ENCODE measurements around the gene NT5M. TPM values are rescaled to one million over a fixed set of nuclear protein-coding genes. Genes with fewer than 3 reads are reported as not detected.

The NT5M gene
- total and polyA plus RNA-seq, 9 of the 15 experiments (the other 6 are each of a cell fraction or from before 2014, with no cell fraction given): 0.24 to 10.1 (median 3.4) TPM

- DNase-seq (ENCODE audit: extremely low read depth in 1 of 4, low spot score in 3 of 4): no peak
- POLR2A ChIA-PET: no interaction called here
- no peaks in the 10 kb centered on the region for H3K9me1 ChIP-seq (ENCODE audit: control insufficient read depth, insufficient read depth, low read length)
- no peaks in the 10 kb centered on the region for H4K20me1 ChIP-seq (replicated peaks; ENCODE audit: control insufficient read depth, insufficient read depth, low read length)
- no peaks in the 10 kb centered on the region for H3K36me3 ChIP-seq (ENCODE audit: control insufficient read depth, insufficient read depth, low read length)
- H3K4me1 ChIP-seq (replicated peaks in 1 of 2; ENCODE audit: control insufficient read depth in 2 of 2, insufficient read depth in 2 of 2, low read length in 2 of 2): peaks cover 0 to 17% of the 10 kb centered on the region in 2 experiments; a peak in 2 of 5 replicates
- no peak for FAIRE-seq
- no peak overlapping the region for H3K9ac ChIP-seq (ENCODE audit: insufficient read depth in 1 of 2, low read depth in 2 of 2, low read length in 2 of 2)
- H3K9me3 ChIP-seq (replicated peaks; ENCODE audit: control insufficient read depth, insufficient read depth, low read depth, low read length): 0 out of 2 replicates have a peak, but pooled peaks cover 2% of the 10 kb centered on the region
- intact Hi-C loops (cut with micrococcal nuclease) (loop anchor here (5.0 kb wide), 3 partner anchors 43 to 138 kb away; partner anchors contain the start of gene RASD1), in situ Hi-C loops (cut with MboI) (loop anchor here (5.0 kb wide), 3 partner anchors 143 to 283 kb away; no protein-coding TSS in a partner anchor)
- BruUV-seq (replicated peaks): no TSS peak
- no peak overlapping the region for H2AFZ ChIP-seq (ENCODE audit: low read depth, low read length)
- H3K79me2 ChIP-seq (ENCODE audit: control insufficient read depth, insufficient read depth, low read length): no peaks in the 10 kb centered on the region
- TF ChIP-seq SMARCA4 (IDR thresholded peaks at IDR 0.05) (no peak), AFF4 (CRISPR knock-in tag; IDR thresholded peaks at IDR 0.05) (no peak), YY1 (IDR thresholded peaks at IDR 0.05; ENCODE audit: borderline replicate concordance in 1 of 3, control insufficient read depth in 1 of 3, extremely low read depth in 1 of 3, insufficient read depth in 3 of 3, insufficient read length in 1 of 3, insufficient replicate concordance in 2 of 3, low read depth in 1 of 3, low read length in 2 of 3) (no peak), RB1 (IDR thresholded peaks at IDR 0.05; ENCODE audit: low read depth) (no peak), RNF219 (CRISPR knock-in tag; IDR thresholded peaks at IDR 0.05) (no peak), SMARCC2 (IDR thresholded peaks at IDR 0.05; ENCODE audit: low read depth) (no peak), LCOR (CRISPR knock-in tag; IDR thresholded peaks at IDR 0.05) (no peak), SMAD1 (IDR thresholded peaks at IDR 0.05; ENCODE audit: low read depth, low read length, partially characterized antibody) (no peak), DMBX1 (CRISPR knock-in tag; IDR thresholded peaks at IDR 0.05; ENCODE audit: borderline replicate concordance) (no peak), CREB1 (IDR thresholded peaks at IDR 0.05) (no peak), CREB1 (CRISPR knock-in tag; IDR thresholded peaks at IDR 0.05) (no peak), CEBPG (CRISPR knock-in tag; IDR thresholded peaks at IDR 0.05) (no peak), CEBPG (tag; conservative IDR thresholded peaks at IDR 0.05 in 1 of 2, IDR thresholded peaks at IDR 0.05 in 1 of 2) (no peak), ZNF584 (CRISPR knock-in tag; IDR thresholded peaks at IDR 0.05; ENCODE audit: low read depth) (no peak), EGR1 (conservative IDR thresholded peaks at IDR 0.05) (no peak), U2AF1 (optimal IDR thresholded peaks at IDR 0.05; ENCODE audit: low read depth, low read length) (no peak)
- H3K27me3 ChIP-seq (ENCODE audit: control insufficient read depth in 2 of 2, insufficient read depth in 2 of 2, low read length in 2 of 2): peaks cover 3 to 11% of the 10 kb centered on the region in 2 experiments; a peak in 2 of 5 replicates
- WGBS (ENCODE audit: insufficient coverage, low coverage, missing lambda C conversion rate): 0% methylated on average over 2 of the region's 2 CpGs
- no peak overlapping the region for H3K4me3 ChIP-seq
- no peak for ATAC-seq
- CTCF ChIA-PET (ENCODE audit: low intra/inter-chr PET ratio): no interaction called here
- H3K27ac ChIP-seq (ENCODE audit: extremely low read depth, low read depth, low read length): no peak overlapping the region
- no peak overlapping the region for H3K4me2 ChIP-seq (ENCODE audit: insufficient read depth, low read length)
Measured at GRCh38 chr17:17359271-17359670, 56.1 kb downstream of the NT5M start.

All from K562 (cell line).